Measurements from ENCODE around the gene FXYD6.

FXYD6 gene

GRCh38 chr11:117838901-117839300, 37.6 kb downstream of the FXYD6 start:
- TF ChIP-seq ZBTB7A (IDR thresholded peaks at IDR 0.05; ENCODE audit: low read depth) (no peak), FOXM1 (IDR thresholded peaks at IDR 0.05; ENCODE audit: borderline replicate concordance, low read depth) (no peak), YY1 (IDR thresholded peaks at IDR 0.05; ENCODE audit: low read depth) (no peak), CEBPB (IDR thresholded peaks at IDR 0.05) (no peak)

GRCh38 chr11:117837791-117838190, 38.7 kb downstream of the FXYD6 start:
- TF ChIP-seq EP300 (IDR thresholded peaks at IDR 0.05; ENCODE audit: borderline replicate concordance), result no peak
- TF ChIP-seq NFIC (IDR thresholded peaks at IDR 0.05), result no peak
- TF ChIP-seq RAD21 (IDR thresholded peaks at IDR 0.05; ENCODE audit: low read depth), result no peak
- no peak for TF ChIP-seq FOXM1 (IDR thresholded peaks at IDR 0.05; ENCODE audit: borderline replicate concordance, low read depth)
- TF ChIP-seq CEBPB (IDR thresholded peaks at IDR 0.05), result no peak
- TF ChIP-seq, protein P1, sequence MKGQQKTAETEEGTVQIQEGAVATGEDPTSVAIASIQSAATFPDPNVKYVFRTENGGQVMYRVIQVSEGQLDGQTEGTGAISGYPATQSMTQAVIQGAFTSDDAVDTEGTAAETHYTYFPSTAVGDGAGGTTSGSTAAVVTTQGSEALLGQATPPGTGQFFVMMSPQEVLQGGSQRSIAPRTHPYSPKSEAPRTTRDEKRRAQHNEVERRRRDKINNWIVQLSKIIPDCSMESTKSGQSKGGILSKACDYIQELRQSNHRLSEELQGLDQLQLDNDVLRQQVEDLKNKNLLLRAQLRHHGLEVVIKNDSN (IDR thresholded peaks at IDR 0.05), result no peak
- TF ChIP-seq YY1 (IDR thresholded peaks at IDR 0.05; ENCODE audit: low read depth), result no peak
- no peak for TF ChIP-seq CREB1 (IDR thresholded peaks at IDR 0.05; ENCODE audit: low read depth)
- no peak for TF ChIP-seq TEAD4 (IDR thresholded peaks at IDR 0.05)
- no peak for TF ChIP-seq ZBTB7A (IDR thresholded peaks at IDR 0.05; ENCODE audit: low read depth)
- TF ChIP-seq TCF12 (IDR thresholded peaks at IDR 0.05; ENCODE audit: low read depth), result no peak
- TF ChIP-seq TAF1 (IDR thresholded peaks at IDR 0.05; ENCODE audit: low read depth), result no peak

DNA sequence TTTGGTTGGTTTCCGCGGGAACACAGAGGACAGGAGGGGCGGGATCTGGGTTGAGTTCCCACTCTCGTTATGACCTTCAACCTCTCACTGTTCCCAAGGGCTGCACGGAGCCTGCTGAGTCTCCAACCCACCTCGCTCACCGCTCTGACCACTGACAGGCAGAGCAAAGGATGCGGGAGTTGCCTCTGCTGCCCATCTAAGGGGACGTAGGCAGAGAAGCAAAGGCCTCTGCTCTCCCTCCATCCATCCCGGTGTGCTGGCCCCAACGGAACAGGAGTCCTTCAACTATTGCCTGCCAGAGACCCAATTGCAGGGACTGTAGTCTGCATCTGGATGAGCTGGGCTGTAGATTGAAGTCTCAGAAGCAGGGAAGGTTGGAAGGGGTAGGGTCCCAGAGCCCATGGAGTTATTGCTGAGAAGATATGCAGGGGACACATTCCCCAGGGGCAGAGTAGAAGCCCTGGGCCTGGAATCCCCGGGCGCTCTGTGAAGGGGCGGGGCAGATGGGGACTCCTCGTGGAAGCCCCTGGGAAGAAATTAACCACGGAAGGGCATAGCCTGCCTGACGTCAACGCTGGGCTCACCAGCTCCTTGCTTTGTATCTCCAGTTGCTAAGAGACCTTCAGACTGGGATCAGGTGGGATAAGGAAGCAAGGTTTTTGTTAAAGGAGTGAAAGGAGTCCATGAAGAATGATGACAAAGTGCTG, 39.2 kb downstream of the FXYD6 start:
- TF ChIP-seq TCF12 (IDR thresholded peaks at IDR 0.05; ENCODE audit: low read depth), result no peak

DNA sequence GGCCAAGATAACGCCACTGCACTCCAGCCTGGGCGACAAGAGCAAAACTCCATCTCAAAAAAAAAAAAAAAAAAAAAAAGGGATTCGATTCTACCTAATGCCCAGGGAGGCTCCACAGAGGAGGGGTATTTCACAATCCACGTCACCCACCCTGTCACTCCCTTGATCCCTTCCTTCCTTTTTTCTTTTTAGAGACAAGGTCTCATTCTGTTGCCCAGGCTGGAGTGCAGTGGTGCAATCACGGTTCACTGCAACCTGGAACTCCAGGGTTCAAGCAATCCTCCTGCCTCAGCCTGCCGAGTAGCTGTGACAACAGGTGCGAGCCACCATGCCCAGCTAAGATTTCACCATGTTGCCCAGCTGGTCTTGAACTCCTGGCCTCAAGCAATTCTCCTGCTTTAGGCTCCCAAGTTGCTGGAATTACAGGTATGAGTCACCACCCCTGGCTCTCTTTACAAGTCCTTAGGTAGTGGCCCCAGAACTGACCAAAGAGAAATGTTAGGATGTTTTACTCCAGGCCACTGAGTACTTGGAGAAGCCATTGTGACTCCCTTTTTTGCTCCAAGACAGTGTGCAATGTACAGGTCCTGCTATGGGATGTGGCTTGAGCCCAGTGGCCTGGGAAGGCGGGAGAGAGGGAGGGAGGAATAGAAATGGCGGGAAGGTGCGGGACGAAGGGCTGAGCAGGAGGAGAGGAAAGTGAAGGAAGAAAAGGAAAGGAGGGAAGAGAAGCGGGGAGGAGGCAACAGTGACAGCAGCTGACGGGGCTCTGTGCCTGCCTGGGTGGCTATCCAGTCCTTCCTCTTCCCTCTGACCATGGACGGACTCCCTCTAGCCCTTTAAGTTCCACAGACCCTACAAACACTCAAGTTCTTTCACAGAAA, 40.1 kb downstream of the FXYD6 start:
- TF ChIP-seq NFIC (IDR thresholded peaks at IDR 0.05) (no peak), TEAD4 (IDR thresholded peaks at IDR 0.05) (no peak), CREB1 (IDR thresholded peaks at IDR 0.05; ENCODE audit: low read depth) (no peak), RAD21 (IDR thresholded peaks at IDR 0.05; ENCODE audit: low read depth) (no peak), EGR1 (IDR thresholded peaks at IDR 0.05) (no peak), MAX (IDR thresholded peaks at IDR 0.05) (no peak), EP300 (IDR thresholded peaks at IDR 0.05; ENCODE audit: borderline replicate concordance) (no peak), REST (IDR thresholded peaks at IDR 0.05; ENCODE audit: low read depth) (no peak), ZBTB7A (IDR thresholded peaks at IDR 0.05; ENCODE audit: low read depth) (no peak), TCF12 (IDR thresholded peaks at IDR 0.05; ENCODE audit: low read depth) (no peak), FOXM1 (IDR thresholded peaks at IDR 0.05; ENCODE audit: borderline replicate concordance, low read depth) (no peak), YY1 (IDR thresholded peaks at IDR 0.05; ENCODE audit: low read depth) (no peak), TAF1 (IDR thresholded peaks at IDR 0.05; ENCODE audit: low read depth) (no peak), CEBPB (IDR thresholded peaks at IDR 0.05) (no peak)
- TF ChIP-seq, protein P1 (IDR thresholded peaks at IDR 0.05), result no peak

- TF ChIP-seq MAX (IDR thresholded peaks at IDR 0.05) (no peak), EP300 (IDR thresholded peaks at IDR 0.05; ENCODE audit: borderline replicate concordance) (no peak), NFIC (IDR thresholded peaks at IDR 0.05) (no peak), RAD21 (IDR thresholded peaks at IDR 0.05; ENCODE audit: low read depth) (no peak), TEAD4 (IDR thresholded peaks at IDR 0.05) (no peak), FOXM1 (IDR thresholded peaks at IDR 0.05; ENCODE audit: borderline replicate concordance, low read depth) (no peak), EGR1 (IDR thresholded peaks at IDR 0.05) (no peak), CEBPB (IDR thresholded peaks at IDR 0.05) (no peak), TAF1 (IDR thresholded peaks at IDR 0.05; ENCODE audit: low read depth) (no peak), YY1 (IDR thresholded peaks at IDR 0.05; ENCODE audit: low read depth) (no peak), CREB1 (IDR thresholded peaks at IDR 0.05; ENCODE audit: low read depth) (no peak), REST (IDR thresholded peaks at IDR 0.05; ENCODE audit: low read depth) (no peak)
Measured at GRCh38 chr11:117835576-117835975, 40.9 kb downstream of the FXYD6 start.

Data from Ishikawa (cell line).